Fibroblast of peridontal ligament (primary cell): Measurements from ENCODE around the gene MEPCE.
"Not testable (repeated sequence)": the region's sequence is repeated elsewhere in the genome, so short reads cannot be mapped to it uniquely, and the experiment has no call there.

Experiments
- DNase-seq: peaks from one replicate; pipeline ENCODE4 v3.0.0-alpha.2; 2010; ENCODE audit errors: extremely low read depth

MEPCE gene

GRCh38 chr7:100434297-100435144 lies 4.9 kb downstream of the MEPCE start:
- no peak for DNase-seq

GRCh38 chr7:100435401-100436304 lies 6.0 kb downstream of the MEPCE start:
- no peak for DNase-seq

- DNase-seq: no peak
Observed at GRCh38 chr7:100437150-100438100, 7.8 kb downstream of the MEPCE start.

- DNase-seq: no peak
Observed at GRCh38 chr7:100438172-100438571, 8.5 kb downstream of the MEPCE start.

GRCh38 chr7:100438731-100439130 lies 9.1 kb downstream of the MEPCE start:
- DNase-seq: not testable (repeated sequence)

- DNase-seq: not testable (repeated sequence)
Observed at GRCh38 chr7:100439244-100439643, 9.6 kb downstream of the MEPCE start.

GRCh38 chr7:100441641-100442535 lies 12.3 kb downstream of the MEPCE start:
- DNase-seq: no peak

GRCh38 chr7:100443096-100443840 lies 13.6 kb downstream of the MEPCE start:
- DNase-seq: no peak

- DNase-seq: peak; percentile 46
Observed at GRCh38 chr7:100444311-100445278, 15.0 kb downstream of the MEPCE start.

- peak; percentile 52 for DNase-seq
Observed at GRCh38 chr7:100446040-100446439, 16.4 kb downstream of the MEPCE start.

- DNase-seq: not testable (repeated sequence)
Observed at GRCh38 chr7:100447363-100447762, 17.7 kb downstream of the MEPCE start.

- no peak for DNase-seq
Observed at GRCh38 chr7:100449190-100449795, 19.7 kb downstream of the MEPCE start.

- DNase-seq: no peak
Observed at GRCh38 chr7:100452513-100452912, 22.9 kb downstream of the MEPCE start.

- not testable (repeated sequence) for DNase-seq
Observed at GRCh38 chr7:100453854-100454253, 24.2 kb downstream of the MEPCE start.

GRCh38 chr7:100455206-100455605 lies 25.6 kb downstream of the MEPCE start:
- DNase-seq: no peak

- no peak for DNase-seq
Observed at GRCh38 chr7:100456562-100456961, 26.9 kb downstream of the MEPCE start.

GRCh38 chr7:100457033-100457432 lies 27.4 kb downstream of the MEPCE start:
- no peak for DNase-seq

- no peak for DNase-seq
Observed at GRCh38 chr7:100464210-100464660, 34.6 kb downstream of the MEPCE start, which contains the start of gene SPACDR. SPACDR (minus strand) TSS chr7:100464260; CDS start chr7:100464025, 235 bp downstream.
